ENCODE measurements around the gene PLEK2.

GRCh38 chr14:67441672-67442071 is 29.7 kb upstream of the PLEK2 start:
- TF ChIP-seq CTCF (IDR thresholded peaks at IDR 0.05) (no peak), FOXP4 (CRISPR knock-in tag; IDR thresholded peaks at IDR 0.05) (no peak), NFYB (CRISPR knock-in tag; conservative IDR thresholded peaks at IDR 0.05; ENCODE audit: low read depth) (no peak), MLX (CRISPR knock-in tag; IDR thresholded peaks at IDR 0.05) (no peak), FOXP1 (CRISPR knock-in tag; IDR thresholded peaks at IDR 0.05; ENCODE audit: borderline replicate concordance) (no peak), TEAD4 (CRISPR knock-in tag; IDR thresholded peaks at IDR 0.05) (no peak), NR3C1 (CRISPR knock-in tag; conservative IDR thresholded peaks at IDR 0.05; ENCODE audit: low read depth) (no peak), USF2 (CRISPR knock-in tag; IDR thresholded peaks at IDR 0.05) (no peak), SP1 (CRISPR knock-in tag; conservative IDR thresholded peaks at IDR 0.05) (no peak)
